ENCODE measurements around the gene PRTFDC1.

DNA sequence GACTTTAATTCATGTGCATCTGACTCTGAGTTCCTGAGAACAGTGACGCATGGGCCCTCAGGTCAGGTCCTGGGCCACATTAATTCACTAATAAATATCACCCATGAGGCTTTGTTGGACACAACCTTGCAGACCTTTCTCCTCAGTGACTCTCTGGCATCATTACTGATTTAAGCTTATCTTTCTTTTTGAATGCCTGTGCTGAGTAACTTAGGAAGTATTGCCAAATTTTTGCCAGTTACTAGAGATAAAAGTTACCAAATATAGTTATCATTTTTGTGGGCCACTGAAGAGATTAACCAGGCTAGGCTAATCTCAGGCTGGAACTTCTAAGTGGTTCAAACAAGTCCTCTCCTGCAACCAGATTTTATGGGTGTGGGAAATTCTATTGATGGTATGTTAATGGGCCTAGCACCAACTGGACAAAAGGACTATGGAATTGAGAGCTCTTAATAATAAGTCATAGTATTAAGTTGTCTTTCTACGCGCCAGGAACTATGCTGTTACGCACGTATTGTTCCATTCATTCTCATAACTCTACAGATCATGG lies 28.8 kb upstream of the PRTFDC1 start:
- TF ChIP-seq, protein P1, sequence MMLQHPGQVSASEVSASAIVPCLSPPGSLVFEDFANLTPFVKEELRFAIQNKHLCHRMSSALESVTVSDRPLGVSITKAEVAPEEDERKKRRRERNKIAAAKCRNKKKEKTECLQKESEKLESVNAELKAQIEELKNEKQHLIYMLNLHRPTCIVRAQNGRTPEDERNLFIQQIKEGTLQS (IDR thresholded peaks at IDR 0.05): no peak
- TF ChIP-seq CTCF (IDR thresholded peaks at IDR 0.05 in 2 of 3, conservative IDR thresholded peaks at IDR 0.05 in 1 of 3; ENCODE audit: borderline replicate concordance in 1 of 3, insufficient read depth in 1 of 3, low read depth in 2 of 3, low read length in 2 of 3) (no peak), ELF1 (IDR thresholded peaks at IDR 0.05; ENCODE audit: borderline replicate concordance, low read depth) (no peak), POLR2A (IDR thresholded peaks at IDR 0.05; ENCODE audit: borderline replicate concordance, extremely low read depth, insufficient read depth, insufficient read length) (no peak), CEBPB (IDR thresholded peaks at IDR 0.05; ENCODE audit: low read depth) (no peak), JUND (IDR thresholded peaks at IDR 0.05) (no peak), SP1 (IDR thresholded peaks at IDR 0.05; ENCODE audit: low read depth) (no peak), YY1 (IDR thresholded peaks at IDR 0.05; ENCODE audit: extremely low read depth, insufficient replicate concordance, low read depth, low read length) (no peak), EZH2phosphoT487 (IDR thresholded peaks at IDR 0.05; ENCODE audit: borderline replicate concordance) (no peak), POLR2AphosphoS5 (IDR thresholded peaks at IDR 0.05; ENCODE audit: low read depth, low read length) (no peak)
- TF ChIP-seq, protein P2, sequence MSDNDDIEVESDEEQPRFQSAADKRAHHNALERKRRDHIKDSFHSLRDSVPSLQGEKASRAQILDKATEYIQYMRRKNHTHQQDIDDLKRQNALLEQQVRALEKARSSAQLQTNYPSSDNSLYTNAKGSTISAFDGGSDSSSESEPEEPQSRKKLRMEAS (IDR thresholded peaks at IDR 0.05): no peak

All from HCT116 (cell line).